Eye (tissue), 1 donor: ENCODE results near the gene MTMR8.
A peak's percentile ranks its signal among the peaks of the same experiment; 100 is the strongest.
"Not testable (repeated sequence)": the region's sequence is repeated elsewhere in the genome, so short reads cannot be mapped to it uniquely, and the experiment has no call there.

ENCODE experiments used
- DNase-seq: peaks from one replicate; pipeline ENCODE4 v3.0.0-alpha.2; 2015

The MTMR8 gene

GRCh38 chrX:64394874-64395567, at the start of gene MTMR8:
TSS of gene MTMR8 (minus strand) at chrX:64395452. CDS start at chrX:64395363, 89 bp downstream.
- peak; percentile 86 for DNase-seq

GRCh38 chrX:64439551-64439950, 44.3 kb upstream of the MTMR8 start:
- DNase-seq: no peak

DNA sequence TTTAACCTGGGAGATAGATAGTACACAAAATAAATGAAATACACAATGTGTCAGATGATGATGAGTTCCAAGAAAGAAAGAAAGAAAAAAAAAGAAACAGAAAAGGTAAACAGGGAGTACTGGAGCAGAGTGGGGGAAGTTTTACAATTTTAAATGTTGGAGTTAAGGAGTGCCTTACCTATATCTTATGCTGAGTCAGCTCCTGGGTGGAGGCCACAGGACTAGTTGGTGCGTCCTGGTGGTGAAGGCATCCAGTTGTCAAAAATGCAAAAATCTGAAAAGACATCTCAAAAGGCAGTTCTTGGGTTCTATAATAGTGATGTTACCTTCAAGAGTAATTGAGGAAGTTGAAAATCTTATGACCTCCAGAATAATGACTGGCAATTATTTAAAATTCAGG, 42.4 kb upstream of the MTMR8 start:
- no peak for DNase-seq

DNA sequence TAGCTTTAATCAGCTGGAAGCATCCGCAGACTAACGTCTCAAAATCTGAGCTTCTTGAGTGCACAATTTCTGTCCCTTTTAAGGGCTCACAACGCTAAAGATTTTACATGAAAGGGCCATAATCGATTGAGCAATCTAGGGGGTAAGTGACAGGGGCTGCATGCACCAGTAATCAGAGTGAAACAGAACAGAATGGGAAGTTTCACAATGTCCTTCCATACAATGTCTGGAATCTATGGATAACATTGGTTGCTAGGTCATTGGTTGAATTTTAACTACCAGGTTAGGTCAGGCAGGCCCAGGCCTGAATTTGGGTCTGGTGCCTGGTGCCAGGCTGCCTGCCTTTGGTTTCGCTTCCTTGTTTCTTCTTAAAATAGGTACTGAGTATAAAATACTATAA, 42.0 kb upstream of the MTMR8 start:
- DNase-seq: no peak

GRCh38 chrX:64428371-64428770, 33.1 kb upstream of the MTMR8 start:
- DNase-seq: no peak

DNA sequence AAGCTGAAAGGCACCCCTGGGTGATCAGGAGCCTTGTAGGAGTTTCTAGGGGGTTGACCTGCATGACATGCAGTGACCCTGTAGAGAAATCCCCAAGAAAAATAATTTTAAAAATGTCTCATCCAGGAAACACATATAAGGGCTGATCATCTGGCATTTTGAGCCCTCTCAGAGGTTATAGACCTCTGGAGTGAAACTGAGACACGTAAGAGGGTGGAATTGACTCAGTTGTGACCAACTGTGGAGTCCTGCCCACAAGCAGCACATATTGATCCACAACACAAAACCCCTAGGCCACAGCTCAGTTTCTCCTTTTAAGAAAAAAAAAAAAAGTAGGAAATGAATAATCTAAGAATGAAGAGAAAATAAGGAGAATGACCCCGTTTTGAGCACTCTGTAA, 32.5 kb upstream of the MTMR8 start:
- no peak for DNase-seq

- no peak for DNase-seq
Measured at GRCh38 chrX:64427281-64427680, 32.0 kb upstream of the MTMR8 start.

GRCh38 chrX:64409730-64410129, 14.5 kb upstream of the MTMR8 start:
- not testable (repeated sequence) for DNase-seq

GRCh38 chrX:64398088-64398487, 2.8 kb upstream of the MTMR8 start:
- no peak for DNase-seq

DNA sequence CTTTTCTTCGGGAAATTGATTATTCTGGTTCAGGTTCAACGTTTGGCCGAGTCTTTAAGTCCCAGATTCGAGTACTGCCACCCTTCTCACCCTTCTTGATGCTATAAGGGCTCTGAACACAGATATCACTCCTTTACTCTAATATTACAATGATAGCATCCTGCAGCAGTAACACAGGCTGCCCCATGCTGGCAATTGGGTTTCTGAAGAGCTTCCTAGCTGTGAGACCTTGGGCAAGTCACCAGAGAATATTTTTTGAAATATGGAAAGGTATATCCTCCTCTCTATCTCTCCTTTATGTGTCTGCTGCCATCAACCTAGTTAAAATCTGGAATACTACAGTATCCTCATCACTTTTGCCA, 297 bp upstream of the MTMR8 start:
- DNase-seq: no peak

GRCh38 chrX:64394059-64394873, 986 bp downstream of the MTMR8 start:
- no peak for DNase-seq

- no peak for DNase-seq
Measured at GRCh38 chrX:64389489-64389888, 5.8 kb downstream of the MTMR8 start.

DNA sequence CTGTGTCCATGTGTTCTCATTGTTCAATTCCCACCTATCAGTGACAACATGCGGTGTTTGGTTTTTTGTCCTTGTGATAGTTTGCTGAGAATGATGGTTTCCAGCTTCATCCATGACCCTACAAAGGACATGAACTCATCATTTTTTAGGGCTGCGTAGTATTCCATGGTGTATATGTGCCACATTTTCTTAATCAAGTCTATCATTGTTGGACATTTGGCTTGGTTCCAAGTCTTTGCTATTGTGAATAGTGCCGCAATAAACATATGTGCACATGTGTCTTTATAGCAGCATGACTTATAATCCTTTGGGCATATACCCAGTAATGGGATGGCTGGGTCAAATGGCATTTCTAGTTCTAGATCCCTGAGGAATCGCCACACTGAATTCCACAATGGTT, 14.5 kb downstream of the MTMR8 start:
- DNase-seq: not testable (repeated sequence)

DNA sequence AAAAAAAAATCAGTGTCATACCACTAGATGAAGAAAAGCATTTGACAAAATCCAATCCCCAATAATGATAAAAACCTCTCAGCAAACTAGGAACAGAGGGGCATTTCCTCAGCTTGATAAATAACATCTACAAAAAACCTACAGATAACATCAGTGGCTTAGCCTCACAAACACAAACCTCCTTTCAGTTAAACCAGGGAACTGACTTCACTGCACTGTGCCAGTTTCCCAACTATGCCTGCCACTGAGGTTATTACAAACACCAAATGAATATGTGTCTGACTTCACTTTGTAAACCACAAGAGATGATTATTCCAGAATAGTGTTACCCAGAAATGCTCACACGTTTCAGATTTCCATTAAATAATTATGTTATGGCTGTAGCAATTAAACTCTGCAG, 15.3 kb downstream of the MTMR8 start:
- DNase-seq: no peak

DNA sequence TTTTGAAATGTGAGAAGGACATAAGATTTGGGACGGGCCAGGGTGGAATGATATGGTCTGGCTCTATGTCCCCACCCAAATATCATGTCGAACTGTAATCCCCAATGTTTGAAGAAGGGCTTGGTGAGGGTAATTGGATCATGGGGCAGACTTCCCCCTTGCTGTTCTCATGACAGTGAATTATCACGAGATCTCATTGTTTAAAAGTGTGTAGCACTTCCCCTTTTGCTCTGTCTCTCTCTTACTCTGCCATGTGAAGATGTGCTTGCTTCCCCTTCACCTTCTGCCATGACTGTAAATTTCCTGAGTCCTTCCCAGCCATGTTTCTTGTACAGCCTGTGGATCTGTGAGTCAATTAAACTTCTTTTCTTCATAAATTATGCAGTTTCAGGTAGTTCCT, 17.5 kb downstream of the MTMR8 start:
- no peak for DNase-seq

- DNase-seq: no peak
Measured at GRCh38 chrX:64352081-64352480, 43.2 kb downstream of the MTMR8 start.

DNA sequence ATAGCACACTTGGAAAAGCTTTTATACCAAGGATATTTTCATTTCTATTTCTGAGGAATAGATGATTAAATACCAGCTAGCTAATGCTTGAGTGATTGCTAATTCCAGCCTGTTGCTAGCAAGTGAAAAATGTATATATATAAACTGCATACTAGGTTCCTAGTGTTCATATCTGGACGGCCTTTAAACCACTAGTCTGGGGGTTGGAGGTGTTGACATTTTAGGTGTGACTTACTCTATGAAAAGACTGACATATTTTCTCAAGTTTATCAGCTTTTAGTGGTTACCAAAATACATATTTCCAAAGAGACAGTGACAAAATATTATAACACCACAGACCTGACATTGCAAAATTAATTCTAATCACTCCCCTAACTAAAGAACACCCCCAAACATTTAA, 44.7 kb downstream of the MTMR8 start:
- no peak for DNase-seq

DNA sequence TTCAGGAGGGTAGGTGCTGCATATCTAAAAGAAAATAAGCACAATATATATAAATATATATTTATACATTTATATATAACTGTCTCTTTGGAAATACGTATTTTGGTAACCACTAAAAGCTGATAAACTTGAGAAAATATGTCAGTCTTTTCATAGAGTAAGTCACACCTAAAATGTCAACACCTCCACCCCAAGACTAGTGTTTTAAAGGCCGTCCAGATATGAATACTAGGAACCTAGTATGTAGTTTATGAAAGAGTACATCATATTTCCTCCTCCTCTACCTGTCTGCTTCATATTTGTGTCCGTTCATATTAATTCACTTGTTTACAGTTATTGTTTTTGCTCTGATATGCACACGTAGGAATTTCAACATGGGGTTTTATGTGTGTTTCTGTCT, 45.2 kb downstream of the MTMR8 start:
- DNase-seq: no peak

DNA sequence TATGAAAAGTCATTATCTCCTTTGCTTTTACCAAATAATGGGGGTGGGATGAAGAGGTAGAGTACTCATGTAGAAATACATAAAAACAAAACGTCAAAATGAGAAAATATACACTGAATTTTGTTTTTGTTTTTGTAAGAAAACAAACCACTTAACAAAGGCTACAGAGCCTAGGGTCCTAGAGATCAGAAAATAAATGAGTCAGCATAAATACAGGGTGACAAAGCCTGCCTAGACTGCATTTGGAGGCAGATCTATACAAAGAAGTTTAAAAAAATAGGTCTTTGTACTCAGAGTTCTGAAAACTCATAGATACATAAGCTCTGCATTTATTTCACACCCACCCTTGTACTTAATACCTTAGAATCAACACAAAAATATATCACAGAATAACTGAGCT, 52.4 kb downstream of the MTMR8 start:
- no peak for DNase-seq

- DNase-seq: no peak
Measured at GRCh38 chrX:64338296-64338695, 57.0 kb downstream of the MTMR8 start.

GRCh38 chrX:64334467-64334866, 60.8 kb downstream of the MTMR8 start:
- no peak for DNase-seq

DNA sequence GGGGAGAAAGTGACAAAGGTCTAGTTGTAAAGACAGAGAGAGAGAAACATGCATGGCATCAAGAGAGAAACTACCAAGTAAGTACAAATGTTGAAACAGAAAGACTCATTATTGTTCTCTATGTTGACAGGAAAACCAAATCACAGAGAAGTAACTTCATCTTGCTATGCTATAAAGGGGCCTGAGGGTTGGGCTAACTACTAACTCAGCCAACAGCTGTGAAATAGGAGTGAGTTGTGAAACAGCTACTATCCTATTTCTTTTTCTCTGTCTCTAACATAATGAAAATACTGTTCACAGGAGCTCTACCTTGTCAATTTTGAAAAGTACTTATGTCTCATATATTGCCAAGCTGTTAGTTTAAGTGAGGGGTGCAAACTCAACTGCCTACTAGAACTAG, 65.0 kb downstream of the MTMR8 start:
- no peak for DNase-seq

- DNase-seq: no peak
Measured at GRCh38 chrX:64321507-64321906, 73.7 kb downstream of the MTMR8 start.

DNA sequence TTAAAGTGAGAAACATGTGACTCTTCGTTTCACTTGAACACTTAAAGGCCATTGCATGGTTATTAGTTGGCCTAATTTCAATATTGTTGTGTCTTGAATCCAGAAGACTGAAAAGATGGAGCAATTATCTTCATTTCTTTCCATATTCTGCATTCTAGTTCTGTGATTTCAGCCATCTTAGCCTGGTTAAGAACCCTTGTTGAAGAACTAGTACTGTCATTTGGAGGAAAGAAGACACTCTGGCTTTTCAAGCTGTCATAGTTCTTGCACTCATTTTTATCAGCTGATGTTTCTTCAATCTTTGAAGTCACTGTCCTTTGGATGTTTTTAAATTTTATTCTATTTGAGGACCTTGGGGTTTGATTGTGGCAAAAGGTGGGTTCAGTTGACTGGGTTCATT, 81.6 kb downstream of the MTMR8 start:
- no peak for DNase-seq

GRCh38 chrX:64306712-64307111, 88.5 kb downstream of the MTMR8 start:
- no peak for DNase-seq
